Hepatocyte (in vitro differentiated cells): ENCODE measurements around the gene GPR89B. TPM values are rescaled to one million over a fixed set of nuclear protein-coding genes. Genes with fewer than 3 reads are reported as not detected.
"Not testable (repeated sequence)": the region's sequence is repeated elsewhere in the genome, so short reads cannot be mapped to it uniquely, and the experiment has no call there.

Source experiments
- DNase-seq: peaks from one replicate; pipeline ENCODE4 v3.0.0-alpha.2; 2016; ENCODE audit warnings: low spot score
- H2AFZ ChIP-seq: fragments of 200-600 bp; sonication (generic); 2 replicates; pipeline ENCODE4 v1.6.0; 2016; ENCODE audit warnings: antibody characterized with exemption, mild to moderate bottlenecking
- H3K27ac ChIP-seq: fragments of 200-600 bp; sonication (generic); 2 replicates; pipeline ENCODE4 v1.5.1; 2016; ENCODE audit warnings: mild to moderate bottlenecking
- H3K27me3 ChIP-seq: fragments of 200-600 bp; sonication (generic); 2 replicates; pipeline ENCODE4 v1.6.1; 2016
- H3K36me3 ChIP-seq: fragments of 200-600 bp; sonication (generic); replicated peaks from 2 replicates; pipeline ENCODE4 v1.5.1; 2016; ENCODE audit warnings: low read depth; ENCODE audit not compliant: insufficient read depth
- H3K4me1 ChIP-seq: fragments of 200-600 bp; sonication (generic); 2 replicates; pipeline ENCODE4 v1.5.1; 2016; ENCODE audit warnings: mild to moderate bottlenecking, moderate library complexity; ENCODE audit not compliant: insufficient read depth
- H3K4me2 ChIP-seq: fragments of 200-600 bp; sonication (generic); 2 replicates; pipeline ENCODE4 v1.6.0; 2016
- H3K4me3 ChIP-seq: fragments of 200-600 bp; sonication (generic); 2 replicates; pipeline ENCODE4 v1.5.1; 2016; ENCODE audit warnings: mild to moderate bottlenecking
- H3K79me2 ChIP-seq: fragments of 200-600 bp; sonication (generic); 2 replicates; pipeline ENCODE4 v1.6.0; 2017; ENCODE audit warnings: mild to moderate bottlenecking
- H3K9me2 ChIP-seq: fragments of 200-600 bp; sonication (generic); replicated peaks from 2 replicates; pipeline ENCODE4 v1.6.0; 2017; ENCODE audit warnings: mild to moderate bottlenecking; ENCODE audit not compliant: insufficient read depth
- H3K9me3 ChIP-seq: fragments of 200-600 bp; sonication (generic); 2 replicates; pipeline ENCODE4 v1.5.1; 2016; ENCODE audit warnings: low read depth, mild to moderate bottlenecking
- H4K20me1 ChIP-seq: fragments of 200-600 bp; sonication (generic); 2 replicates; pipeline ENCODE4 v1.6.0; 2016; ENCODE audit warnings: mild to moderate bottlenecking; ENCODE audit not compliant: insufficient read depth, poor library complexity, severe bottlenecking
- CTCF ChIP-seq: fragments of 200-600 bp; sonication (generic); IDR thresholded peaks from 2 replicates; pipeline ENCODE4 v1.5.1; 2016; ENCODE audit warnings: antibody characterized with exemption, mild to moderate bottlenecking; ENCODE audit not compliant: poor library complexity
- EZH2 ChIP-seq: fragments of 200-600 bp; sonication (generic); IDR thresholded peaks from 2 replicates; pipeline ENCODE4 v1.6.1; 2016; ENCODE audit warnings: antibody characterized with exemption, mild to moderate bottlenecking, borderline replicate concordance
- EZH2phosphoT487 ChIP-seq: fragments of 200-600 bp; sonication (generic); IDR thresholded peaks from one replicate; pipeline ENCODE4 v1.6.1; 2018; ENCODE audit warnings: antibody characterized with exemption, mild to moderate bottlenecking, low read depth, moderate library complexity; ENCODE audit not compliant: unreplicated experiment, severe bottlenecking
- WGBS: methylation state at CpG from one replicate; pipeline ENCODE4 v1.1.6; 2016; ENCODE audit warnings: low lambda C conversion rate; ENCODE audit errors: missing lambda C conversion rate; 5-methylcytosine and 5-hydroxymethylcytosine counted together
- polyA plus RNA-seq: library from polyadenylated mRNA; unstranded; fragments of >200 nt; fragmentation: Nextera tagmentation; extraction: Ambion mirVana; gene quantifications from 2 replicates; pipeline ENCODE4 v1.2.1, GENCODE V29; 2016
- total RNA-seq: library from RNA; depleted of rRNA; stranded (reverse); fragments of >200 nt; gene quantifications from 2 replicates; pipeline ENCODE4 v1.2.3, GENCODE V29; 2014

The GPR89B gene
- total and polyA plus RNA-seq, 2 experiments from 2014 or later: 16.3 to 32.4 TPM

- no peaks in the 10 kb centered on the region for H3K4me1 ChIP-seq
- H3K4me3 ChIP-seq: no peak overlapping the region
- H3K79me2 ChIP-seq: no peaks in the 10 kb centered on the region
- H3K27ac ChIP-seq: no peak overlapping the region
- H3K4me2 ChIP-seq: no peak overlapping the region
- H3K36me3 ChIP-seq: no peaks in the 10 kb centered on the region
- no peak overlapping the region for H2AFZ ChIP-seq
- no peaks in the 10 kb centered on the region for H3K9me2 ChIP-seq
- TF ChIP-seq CTCF: no peak
- TF ChIP-seq EZH2phosphoT487: no peak
- no peak for TF ChIP-seq EZH2
- no peak for DNase-seq
- WGBS: 88% methylated on average over 7 of the region's 7 CpGs
- no peaks in the 10 kb centered on the region for H4K20me1 ChIP-seq
- no peaks in the 10 kb centered on the region for H3K9me3 ChIP-seq
- no peaks in the 10 kb centered on the region for H3K27me3 ChIP-seq
Measured at GRCh38 chr1:147913362-147913942, 14.8 kb upstream of the GPR89B start.

- H3K36me3 ChIP-seq: no peaks in the 10 kb centered on the region
- 95% methylated on average over 6 of the region's 6 CpGs for WGBS
- H3K27ac ChIP-seq: no peak overlapping the region
- H3K9me2 ChIP-seq: no peaks in the 10 kb centered on the region
- H4K20me1 ChIP-seq: no peaks in the 10 kb centered on the region
- no peak for DNase-seq
- no peak overlapping the region for H3K4me3 ChIP-seq
- no peak overlapping the region for H3K4me2 ChIP-seq
- no peaks in the 10 kb centered on the region for H3K27me3 ChIP-seq
- no peak for TF ChIP-seq EZH2
- TF ChIP-seq EZH2phosphoT487: no peak
- no peak for TF ChIP-seq CTCF
- H3K9me3 ChIP-seq: no peaks in the 10 kb centered on the region
- no peaks in the 10 kb centered on the region for H3K4me1 ChIP-seq
- no peaks in the 10 kb centered on the region for H3K79me2 ChIP-seq
- no peak overlapping the region for H2AFZ ChIP-seq
Measured at GRCh38 chr1:147919896-147920295, 8.3 kb upstream of the GPR89B start.

GRCh38 chr1:147924813-147925212 lies 3.4 kb upstream of the GPR89B start:
- WGBS: 56% methylated on average over 1 of the region's 1 CpG
- H3K4me3 ChIP-seq: no peak overlapping the region
- H3K79me2 ChIP-seq: peaks cover 6% of the 10 kb centered on the region
- H3K4me1 ChIP-seq: peaks cover 6% of the 10 kb centered on the region
- no peak for TF ChIP-seq EZH2
- no peak for TF ChIP-seq EZH2phosphoT487
- no peak for TF ChIP-seq CTCF
- H3K9me3 ChIP-seq: no peaks in the 10 kb centered on the region
- no peak for DNase-seq
- no peaks in the 10 kb centered on the region for H3K9me2 ChIP-seq
- no peaks in the 10 kb centered on the region for H3K36me3 ChIP-seq
- no peak overlapping the region for H3K27ac ChIP-seq
- no peaks in the 10 kb centered on the region for H4K20me1 ChIP-seq
- no peaks in the 10 kb centered on the region for H3K27me3 ChIP-seq
- no peak overlapping the region for H3K4me2 ChIP-seq
- no peak overlapping the region for H2AFZ ChIP-seq

GRCh38 chr1:147927215-147927614 lies 1.0 kb upstream of the GPR89B start:
- H3K4me3 ChIP-seq, DNase-seq, H3K36me3 ChIP-seq, H3K9me2 ChIP-seq, H3K27me3 ChIP-seq, H4K20me1 ChIP-seq, H3K4me1 ChIP-seq, H3K9me3 ChIP-seq, H3K4me2 ChIP-seq, H2AFZ ChIP-seq, H3K27ac ChIP-seq: not testable (repeated sequence)
- 92% methylated on average over 3 of the region's 6 CpGs for WGBS
- H3K79me2 ChIP-seq: peaks cover 18% of the 10 kb centered on the region

- not testable (repeated sequence) for H3K4me2 ChIP-seq, H3K4me3 ChIP-seq, H3K4me1 ChIP-seq, H3K27me3 ChIP-seq, H4K20me1 ChIP-seq, H3K27ac ChIP-seq, H3K9me2 ChIP-seq, H3K36me3 ChIP-seq, H2AFZ ChIP-seq, DNase-seq, H3K9me3 ChIP-seq
- H3K79me2 ChIP-seq: peaks cover 22% of the 10 kb centered on the region
- WGBS: 90% methylated on average over 4 of the region's 10 CpGs
Measured at GRCh38 chr1:147927689-147928088, 531 bp upstream of the GPR89B start.

GRCh38 chr1:147931137-147931536 lies 2.9 kb downstream of the GPR89B start:
- not testable (repeated sequence) for H3K27me3 ChIP-seq, H3K4me3 ChIP-seq, H3K36me3 ChIP-seq, DNase-seq, H4K20me1 ChIP-seq, H3K9me2 ChIP-seq, H2AFZ ChIP-seq, H3K4me2 ChIP-seq, H3K27ac ChIP-seq, H3K9me3 ChIP-seq, H3K4me1 ChIP-seq
- WGBS: 66% methylated on average over 2 of the region's 2 CpGs
- H3K79me2 ChIP-seq: peaks cover 26% of the 10 kb centered on the region
